ENCODE data around the gene ASPSCR1. TPM values are rescaled to one million over a fixed set of nuclear protein-coding genes. Genes with fewer than 3 reads are reported as not detected.
A peak's percentile ranks its signal among the peaks of the same experiment; 100 is the strongest.

Gene ASPSCR1
- total and polyA plus RNA-seq, 2 of the 13 experiments (the other 11 are each of a cell fraction or from before 2014, with no cell fraction given) = 274 to 314 TPM

DNA sequence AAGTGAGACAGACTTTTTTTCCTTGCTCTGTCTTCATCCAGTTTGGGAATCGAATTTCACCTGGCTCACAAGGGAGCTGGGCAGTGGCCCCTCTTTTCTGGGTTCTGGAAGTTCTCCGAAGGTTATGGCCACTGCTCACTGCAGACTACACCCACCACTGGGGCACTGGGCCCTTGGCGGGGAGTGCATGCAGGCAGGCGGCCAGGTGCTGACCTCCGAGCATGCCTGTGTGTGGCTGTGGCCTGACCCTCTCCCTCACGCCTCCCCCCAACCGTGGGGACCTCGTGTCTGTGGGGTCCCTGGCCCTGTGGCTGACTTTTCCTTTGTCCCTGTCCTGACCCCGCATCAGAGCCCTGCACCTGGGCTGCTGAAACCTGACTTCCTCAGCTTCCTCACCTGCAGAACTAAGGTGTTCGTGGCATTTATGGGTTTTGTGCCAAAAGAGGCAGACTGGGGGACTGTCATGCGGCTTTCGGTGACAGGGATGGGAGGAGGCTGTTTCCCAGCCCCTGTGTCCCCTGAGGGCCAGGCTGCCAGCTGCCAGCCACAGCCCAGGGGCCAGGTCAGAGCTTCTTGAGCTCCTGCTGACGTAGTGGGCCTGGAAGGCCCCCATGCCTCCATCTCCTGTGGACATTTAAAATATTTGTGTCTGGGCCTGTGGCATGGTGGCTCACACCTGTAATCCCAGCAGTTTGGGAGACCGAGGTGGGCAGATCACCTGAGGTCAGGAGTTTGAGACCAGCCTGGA, 21.4 kb downstream of the ASPSCR1 start (continued):
- TF ChIP-seq KLF9 (CRISPR knock-in tag; IDR thresholded peaks at IDR 0.05; ENCODE audit: low read depth) = no peak
- TF ChIP-seq, protein P1, sequence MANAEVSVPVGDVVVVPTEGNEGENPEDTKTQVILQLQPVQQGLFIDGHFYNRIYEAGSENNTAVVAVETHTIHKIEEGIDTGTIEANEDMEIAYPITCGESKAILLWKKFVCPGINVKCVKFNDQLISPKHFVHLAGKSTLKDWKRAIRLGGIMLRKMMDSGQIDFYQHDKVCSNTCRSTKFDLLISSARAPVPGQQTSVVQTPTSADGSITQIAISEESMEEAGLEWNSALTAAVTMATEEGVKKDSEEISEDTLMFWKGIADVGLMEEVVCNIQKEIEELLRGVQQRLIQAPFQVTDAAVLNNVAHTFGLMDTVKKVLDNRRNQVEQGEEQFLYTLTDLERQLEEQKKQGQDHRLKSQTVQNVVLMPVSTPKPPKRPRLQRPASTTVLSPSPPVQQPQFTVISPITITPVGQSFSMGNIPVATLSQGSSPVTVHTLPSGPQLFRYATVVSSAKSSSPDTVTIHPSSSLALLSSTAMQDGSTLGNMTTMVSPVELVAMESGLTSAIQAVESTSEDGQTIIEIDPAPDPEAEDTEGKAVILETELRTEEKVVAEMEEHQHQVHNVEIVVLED (CRISPR knock-in tag; IDR thresholded peaks at IDR 0.05; ENCODE audit: borderline replicate concordance) = no peak
- TF ChIP-seq RBM22 (optimal IDR thresholded peaks at IDR 0.05; ENCODE audit: low read length) = peak; percentile 87
- no peak for TF ChIP-seq ZZZ3 (CRISPR knock-in tag; IDR thresholded peaks at IDR 0.05; ENCODE audit: borderline replicate concordance)
- TF ChIP-seq ARHGAP35 (CRISPR knock-in tag; IDR thresholded peaks at IDR 0.05; ENCODE audit: borderline replicate concordance) = no peak
- TF ChIP-seq, protein P2, sequence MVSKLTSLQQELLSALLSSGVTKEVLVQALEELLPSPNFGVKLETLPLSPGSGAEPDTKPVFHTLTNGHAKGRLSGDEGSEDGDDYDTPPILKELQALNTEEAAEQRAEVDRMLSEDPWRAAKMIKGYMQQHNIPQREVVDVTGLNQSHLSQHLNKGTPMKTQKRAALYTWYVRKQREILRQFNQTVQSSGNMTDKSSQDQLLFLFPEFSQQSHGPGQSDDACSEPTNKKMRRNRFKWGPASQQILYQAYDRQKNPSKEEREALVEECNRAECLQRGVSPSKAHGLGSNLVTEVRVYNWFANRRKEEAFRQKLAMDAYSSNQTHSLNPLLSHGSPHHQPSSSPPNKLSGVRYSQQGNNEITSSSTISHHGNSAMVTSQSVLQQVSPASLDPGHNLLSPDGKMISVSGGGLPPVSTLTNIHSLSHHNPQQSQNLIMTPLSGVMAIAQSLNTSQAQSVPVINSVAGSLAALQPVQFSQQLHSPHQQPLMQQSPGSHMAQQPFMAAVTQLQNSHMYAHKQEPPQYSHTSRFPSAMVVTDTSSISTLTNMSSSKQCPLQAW (CRISPR knock-in tag; IDR thresholded peaks at IDR 0.05) = peak; percentile 14; the same call in 1 of the 2 replicates
- no peak for TF ChIP-seq ERF (CRISPR knock-in tag; IDR thresholded peaks at IDR 0.05)
- no peak for TF ChIP-seq KDM5B (CRISPR knock-in tag; IDR thresholded peaks at IDR 0.05; ENCODE audit: borderline replicate concordance)
- TF ChIP-seq, protein P3, sequence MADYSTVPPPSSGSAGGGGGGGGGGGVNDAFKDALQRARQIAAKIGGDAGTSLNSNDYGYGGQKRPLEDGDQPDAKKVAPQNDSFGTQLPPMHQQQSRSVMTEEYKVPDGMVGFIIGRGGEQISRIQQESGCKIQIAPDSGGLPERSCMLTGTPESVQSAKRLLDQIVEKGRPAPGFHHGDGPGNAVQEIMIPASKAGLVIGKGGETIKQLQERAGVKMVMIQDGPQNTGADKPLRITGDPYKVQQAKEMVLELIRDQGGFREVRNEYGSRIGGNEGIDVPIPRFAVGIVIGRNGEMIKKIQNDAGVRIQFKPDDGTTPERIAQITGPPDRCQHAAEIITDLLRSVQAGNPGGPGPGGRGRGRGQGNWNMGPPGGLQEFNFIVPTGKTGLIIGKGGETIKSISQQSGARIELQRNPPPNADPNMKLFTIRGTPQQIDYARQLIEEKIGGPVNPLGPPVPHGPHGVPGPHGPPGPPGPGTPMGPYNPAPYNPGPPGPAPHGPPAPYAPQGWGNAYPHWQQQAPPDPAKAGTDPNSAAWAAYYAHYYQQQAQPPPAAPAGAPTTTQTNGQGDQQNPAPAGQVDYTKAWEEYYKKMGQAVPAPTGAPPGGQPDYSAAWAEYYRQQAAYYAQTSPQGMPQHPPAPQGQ (CRISPR knock-in tag; IDR thresholded peaks at IDR 0.05; ENCODE audit: borderline replicate concordance) = no peak
- TF ChIP-seq, protein P4, sequence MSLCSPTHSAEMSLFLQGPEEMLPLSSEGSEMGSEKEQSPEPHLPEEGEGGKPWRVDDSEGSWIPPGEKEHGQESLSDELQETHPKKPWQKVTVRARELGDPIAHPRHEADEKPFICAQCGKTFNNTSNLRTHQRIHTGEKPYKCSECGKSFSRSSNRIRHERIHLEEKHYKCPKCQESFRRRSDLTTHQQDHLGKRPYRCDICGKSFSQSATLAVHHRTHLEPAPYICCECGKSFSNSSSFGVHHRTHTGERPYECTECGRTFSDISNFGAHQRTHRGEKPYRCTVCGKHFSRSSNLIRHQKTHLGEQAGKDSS (CRISPR knock-in tag; IDR thresholded peaks at IDR 0.05; ENCODE audit: borderline replicate concordance, low read depth) = peak; percentile 73
- TF ChIP-seq CHD4 (IDR thresholded peaks at IDR 0.05; ENCODE audit: borderline replicate concordance, low read length) = no peak
- TF ChIP-seq ZNF558 (CRISPR knock-in tag; IDR thresholded peaks at IDR 0.05; ENCODE audit: borderline replicate concordance) = no peak
- TF ChIP-seq, protein P5, sequence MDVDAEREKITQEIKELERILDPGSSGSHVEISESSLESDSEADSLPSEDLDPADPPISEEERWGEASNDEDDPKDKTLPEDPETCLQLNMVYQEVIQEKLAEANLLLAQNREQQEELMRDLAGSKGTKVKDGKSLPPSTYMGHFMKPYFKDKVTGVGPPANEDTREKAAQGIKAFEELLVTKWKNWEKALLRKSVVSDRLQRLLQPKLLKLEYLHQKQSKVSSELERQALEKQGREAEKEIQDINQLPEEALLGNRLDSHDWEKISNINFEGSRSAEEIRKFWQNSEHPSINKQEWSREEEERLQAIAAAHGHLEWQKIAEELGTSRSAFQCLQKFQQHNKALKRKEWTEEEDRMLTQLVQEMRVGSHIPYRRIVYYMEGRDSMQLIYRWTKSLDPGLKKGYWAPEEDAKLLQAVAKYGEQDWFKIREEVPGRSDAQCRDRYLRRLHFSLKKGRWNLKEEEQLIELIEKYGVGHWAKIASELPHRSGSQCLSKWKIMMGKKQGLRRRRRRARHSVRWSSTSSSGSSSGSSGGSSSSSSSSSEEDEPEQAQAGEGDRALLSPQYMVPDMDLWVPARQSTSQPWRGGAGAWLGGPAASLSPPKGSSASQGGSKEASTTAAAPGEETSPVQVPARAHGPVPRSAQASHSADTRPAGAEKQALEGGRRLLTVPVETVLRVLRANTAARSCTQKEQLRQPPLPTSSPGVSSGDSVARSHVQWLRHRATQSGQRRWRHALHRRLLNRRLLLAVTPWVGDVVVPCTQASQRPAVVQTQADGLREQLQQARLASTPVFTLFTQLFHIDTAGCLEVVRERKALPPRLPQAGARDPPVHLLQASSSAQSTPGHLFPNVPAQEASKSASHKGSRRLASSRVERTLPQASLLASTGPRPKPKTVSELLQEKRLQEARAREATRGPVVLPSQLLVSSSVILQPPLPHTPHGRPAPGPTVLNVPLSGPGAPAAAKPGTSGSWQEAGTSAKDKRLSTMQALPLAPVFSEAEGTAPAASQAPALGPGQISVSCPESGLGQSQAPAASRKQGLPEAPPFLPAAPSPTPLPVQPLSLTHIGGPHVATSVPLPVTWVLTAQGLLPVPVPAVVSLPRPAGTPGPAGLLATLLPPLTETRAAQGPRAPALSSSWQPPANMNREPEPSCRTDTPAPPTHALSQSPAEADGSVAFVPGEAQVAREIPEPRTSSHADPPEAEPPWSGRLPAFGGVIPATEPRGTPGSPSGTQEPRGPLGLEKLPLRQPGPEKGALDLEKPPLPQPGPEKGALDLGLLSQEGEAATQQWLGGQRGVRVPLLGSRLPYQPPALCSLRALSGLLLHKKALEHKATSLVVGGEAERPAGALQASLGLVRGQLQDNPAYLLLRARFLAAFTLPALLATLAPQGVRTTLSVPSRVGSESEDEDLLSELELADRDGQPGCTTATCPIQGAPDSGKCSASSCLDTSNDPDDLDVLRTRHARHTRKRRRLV (CRISPR knock-in tag; IDR thresholded peaks at IDR 0.05) = 0 out of 2 replicates have a peak, but pooled peaks have one; percentile 11
- TF ChIP-seq ZC3H4 (CRISPR knock-in tag; IDR thresholded peaks at IDR 0.05; ENCODE audit: borderline replicate concordance) = peak; percentile 92
- no peak for TF ChIP-seq TOPORS (CRISPR knock-in tag; IDR thresholded peaks at IDR 0.05)
- TF ChIP-seq ZNF891 (CRISPR knock-in tag; IDR thresholded peaks at IDR 0.05) = no peak; the same call in 1 of the 2 replicates
